Transverse colon (tissue), 3 donors: Measurements from ENCODE around the gene PLOD2.

ENCODE experiments used
- CTCF ChIP-seq, 5 experiments: fragments of 200-600 bp in 3 of 5; fragments of 450-650 bp in 2 of 5; sonication (generic) in 3 of 5; IDR thresholded peaks; 1 replicate in 2 of 5; 2 replicates in 3 of 5; pipeline ENCODE4 v1.5.1; 2016 to 2017; ENCODE audit warnings: antibody characterized with exemption in 5 of 5, inconsistent platforms in 3 of 5, mild to moderate bottlenecking in 2 of 5, moderate library complexity in 1 of 5
- POLR2A ChIP-seq: fragments of 450-650 bp; IDR thresholded peaks from one replicate; pipeline ENCODE4 v1.6.1; 2016; ENCODE audit warnings: antibody characterized with exemption, mild to moderate bottlenecking, moderate library complexity

- TF ChIP-seq CTCF (IDR thresholded peaks at IDR 0.05) = no peak
- TF ChIP-seq POLR2A = no peak
Measured at GRCh38 chr3:146033950-146034349, 127.0 kb downstream of the PLOD2 start.
